Measurements from ENCODE around the gene FYB2. TPM values are rescaled to one million over a fixed set of nuclear protein-coding genes. Genes with fewer than 3 reads are reported as not detected.
"Not testable (repeated sequence)": the region's sequence is repeated elsewhere in the genome, so short reads cannot be mapped to it uniquely, and the experiment has no call there.

Gene FYB2
- polyA plus RNA-seq, 10 donors = 0.11 to 0.59 (median 0.23) TPM; not detected in 5

- no peak for DNase-seq
Measured at GRCh38 chr1:56797065-56797685, 22.0 kb downstream of the FYB2 start.

DNA sequence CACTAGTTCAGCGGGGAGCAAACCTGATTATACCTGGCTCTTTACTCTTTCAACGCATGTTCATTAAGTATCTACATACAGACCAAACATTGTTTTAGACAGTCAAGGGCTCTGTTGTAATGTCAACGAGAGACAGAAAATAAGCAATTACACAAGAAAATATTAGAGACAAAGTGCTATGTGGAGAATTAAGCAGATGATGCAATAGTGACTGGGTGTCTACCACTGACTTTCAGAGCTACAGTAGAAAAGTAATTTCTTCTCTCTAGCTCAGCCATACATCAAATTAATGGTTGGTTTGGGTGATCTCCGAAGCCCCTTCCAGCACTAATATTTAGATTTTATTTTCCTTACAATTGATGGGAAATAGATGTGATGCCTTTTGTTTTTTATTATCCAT lies 23.3 kb downstream of the FYB2 start:
- DNase-seq = no peak

DNA sequence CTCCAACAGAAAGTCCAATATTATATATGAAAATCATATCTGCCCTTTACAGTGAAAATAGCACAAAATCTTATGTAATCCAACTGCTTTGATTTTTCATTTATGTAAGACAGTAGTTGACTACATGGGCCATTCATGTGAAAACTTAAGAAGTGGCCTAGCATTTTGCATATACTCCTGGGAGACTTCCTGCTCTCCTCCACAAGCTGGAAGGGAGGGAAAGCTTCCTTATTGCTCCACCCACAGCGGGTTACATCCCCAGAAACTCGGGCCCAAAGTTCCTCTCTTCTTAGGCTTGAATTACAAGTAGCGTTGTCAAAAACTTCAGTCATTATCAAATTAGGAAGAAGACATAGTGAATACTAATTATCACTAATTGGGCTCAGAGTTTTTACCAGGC lies 29.2 kb downstream of the FYB2 start:
- no peak for DNase-seq

DNA sequence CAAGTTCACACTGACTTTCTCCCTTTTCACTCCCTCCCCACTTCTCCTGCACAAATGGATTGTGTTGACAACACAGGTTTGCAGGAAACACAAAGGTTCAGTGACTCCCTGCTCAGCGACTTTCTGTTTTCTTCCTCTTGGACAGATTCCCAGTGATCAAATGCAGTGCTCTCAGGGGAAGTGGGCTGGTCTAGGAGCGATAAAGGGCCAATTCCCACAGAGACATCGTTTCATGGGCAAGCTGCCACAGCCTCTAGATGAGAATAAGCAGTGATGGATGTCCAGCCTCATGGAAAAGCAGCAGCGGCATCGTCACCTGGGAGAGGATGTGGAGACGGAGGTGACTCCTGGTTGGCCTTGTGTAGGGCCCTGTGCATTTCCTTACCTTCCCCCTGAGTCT lies 30.6 kb downstream of the FYB2 start:
- DNase-seq = peak in 1 of 3 donors; percentile 25

- DNase-seq = no peak
Measured at GRCh38 chr1:56788102-56788501, 31.1 kb downstream of the FYB2 start.

- no peak for DNase-seq
Measured at GRCh38 chr1:56787330-56787729, 31.9 kb downstream of the FYB2 start.

DNA sequence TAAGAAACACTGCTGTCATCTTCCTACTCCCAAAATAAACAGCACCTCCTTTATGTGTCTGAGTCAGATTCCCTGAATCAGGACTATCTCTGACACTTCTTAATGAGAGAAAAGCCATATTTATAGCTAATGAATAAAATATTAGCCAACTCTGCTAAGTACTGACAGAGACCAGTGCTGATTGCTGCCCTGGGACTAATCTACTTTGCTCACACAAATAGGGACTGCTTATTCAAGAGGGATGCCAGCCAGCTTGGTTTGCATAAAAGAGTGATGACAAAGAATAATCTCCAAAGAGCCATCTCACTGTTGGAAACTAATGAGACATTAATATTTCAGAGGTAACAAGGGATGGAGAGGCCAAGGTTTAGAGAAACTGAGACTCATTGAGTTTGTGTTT lies 36.4 kb downstream of the FYB2 start:
- no peak for DNase-seq

DNA sequence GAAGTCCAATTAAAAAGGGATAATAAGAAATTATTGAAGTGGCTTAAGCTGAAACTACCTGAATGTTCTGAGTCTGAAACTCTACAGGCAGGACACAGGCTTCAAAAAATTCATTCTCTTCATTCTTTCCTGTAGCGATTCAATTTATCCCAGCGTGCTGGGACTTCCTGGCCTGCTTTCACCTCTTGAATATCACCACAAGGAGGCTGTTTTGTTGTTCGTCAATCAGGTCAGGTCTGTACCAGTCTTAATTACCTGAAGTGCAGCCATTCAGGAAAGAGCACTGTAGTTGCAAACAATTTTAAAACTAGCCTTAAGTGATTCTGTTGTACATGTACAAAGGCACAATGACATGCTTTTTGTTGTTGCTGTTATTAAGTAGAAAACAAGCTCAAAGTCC lies 38.4 kb downstream of the FYB2 start:
- DNase-seq = no peak

DNA sequence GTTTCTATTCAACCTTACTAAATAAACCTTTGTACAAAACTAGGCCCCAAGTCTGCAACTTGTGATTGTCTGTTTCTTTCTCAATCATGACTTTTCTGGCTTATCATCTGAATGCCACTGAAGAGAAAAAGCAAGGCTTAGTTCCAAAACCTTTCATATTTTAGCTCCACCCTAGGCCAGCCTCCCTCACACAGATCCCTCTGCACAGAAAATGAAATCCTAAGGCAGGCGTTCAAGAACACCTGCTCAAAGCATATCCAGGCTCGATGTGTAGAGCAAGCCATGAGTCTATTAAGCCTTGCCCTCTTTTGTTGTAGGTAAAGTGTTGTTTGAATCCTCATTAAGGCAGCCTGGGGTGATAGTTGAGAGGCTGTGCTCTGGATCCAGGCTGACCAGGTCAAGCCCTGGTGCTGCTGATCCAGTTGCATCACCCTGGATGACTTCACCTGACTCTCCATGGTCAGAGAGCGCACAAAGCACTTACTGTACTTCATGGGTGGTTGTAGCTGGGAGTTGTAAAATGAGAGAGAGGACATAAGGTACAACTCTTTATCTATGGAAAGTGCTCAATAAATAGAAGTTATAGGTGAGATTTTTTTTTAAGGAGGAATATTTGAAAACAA lies 39.0 kb downstream of the FYB2 start:
- no peak for DNase-seq

GRCh38 chr1:56777972-56778371 lies 41.2 kb downstream of the FYB2 start:
- no peak for DNase-seq

GRCh38 chr1:56774732-56775131 lies 44.5 kb downstream of the FYB2 start:
- DNase-seq = not testable (repeated sequence)

DNA sequence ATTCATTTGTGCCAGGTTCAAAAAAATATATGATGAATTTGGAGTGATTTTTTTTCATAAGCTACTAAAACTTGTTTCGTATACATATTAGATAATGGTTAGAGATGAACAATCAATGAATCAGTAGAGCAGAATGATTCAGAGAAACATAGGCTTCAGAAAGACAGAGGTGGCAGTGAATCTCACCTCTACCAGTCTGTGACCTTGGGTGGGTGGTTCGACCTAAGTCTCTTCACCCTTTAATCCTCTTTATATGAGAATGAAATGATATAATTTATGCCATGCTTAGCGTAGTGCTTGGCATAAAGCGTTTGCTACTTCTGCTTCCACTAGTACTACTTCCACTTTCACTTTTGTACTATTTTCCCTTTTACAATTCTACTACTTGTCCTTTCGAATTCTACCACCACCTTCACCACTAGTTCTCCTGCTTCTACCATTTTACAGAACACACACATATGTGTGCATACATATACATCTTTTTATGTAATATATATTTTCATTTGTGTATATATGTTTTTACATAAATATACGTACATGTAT lies 45.1 kb downstream of the FYB2 start:
- no peak for DNase-seq

DNA sequence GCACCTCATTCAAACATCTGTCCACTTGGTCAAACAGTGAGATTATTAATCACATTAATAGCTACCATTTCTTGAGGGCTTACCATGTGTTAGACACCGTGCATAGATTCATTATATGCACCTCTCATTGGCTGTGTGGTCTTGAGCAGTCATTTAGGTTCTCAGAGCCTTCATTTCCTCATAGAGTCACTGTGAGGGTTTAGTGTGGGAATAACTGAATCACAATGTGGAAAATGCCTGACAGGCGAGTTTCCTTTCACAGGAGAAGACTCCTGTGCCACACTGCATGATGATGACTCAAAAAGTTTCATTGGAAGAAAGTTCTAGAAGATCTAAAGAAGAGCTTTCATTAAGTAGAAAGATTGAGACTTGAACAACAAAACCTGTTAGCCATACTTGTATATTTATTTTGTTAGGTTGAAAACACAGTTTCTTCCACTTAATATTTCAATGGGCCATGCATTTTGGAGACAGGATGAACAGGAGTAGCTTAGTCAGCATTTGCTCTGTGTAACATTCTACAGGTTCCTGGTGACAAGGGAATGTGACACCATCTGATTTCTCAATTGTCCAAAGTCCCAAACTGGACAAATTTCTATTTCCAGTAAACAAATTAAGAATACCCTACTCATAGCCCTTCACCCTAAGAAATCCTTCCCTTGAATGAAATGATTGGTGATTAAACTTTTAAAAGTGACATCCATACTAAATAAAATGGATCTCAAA lies 45.7 kb downstream of the FYB2 start:
- DNase-seq = no peak

- no peak for DNase-seq
Measured at GRCh38 chr1:56771717-56772116, 47.5 kb downstream of the FYB2 start.

DNA sequence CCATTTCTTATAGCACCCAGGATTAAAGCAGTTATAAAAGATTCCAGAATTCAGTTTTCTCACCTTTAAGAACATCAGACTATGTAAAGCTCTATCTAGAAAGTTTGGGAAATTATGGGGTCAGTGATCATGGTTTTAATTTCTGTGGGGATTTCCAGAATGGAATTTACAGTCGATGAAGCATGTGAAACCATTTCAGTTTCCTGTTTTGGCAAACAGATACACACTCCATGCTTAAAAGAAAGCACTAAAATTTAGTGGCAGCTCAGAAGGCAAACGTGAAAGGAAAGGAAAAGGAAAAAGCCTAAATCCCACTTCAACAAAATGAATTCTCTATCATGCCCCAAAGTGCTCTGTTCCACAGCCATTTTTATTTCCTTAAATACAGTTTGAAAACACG lies 60.4 kb downstream of the FYB2 start:
- DNase-seq = no peak

DNA sequence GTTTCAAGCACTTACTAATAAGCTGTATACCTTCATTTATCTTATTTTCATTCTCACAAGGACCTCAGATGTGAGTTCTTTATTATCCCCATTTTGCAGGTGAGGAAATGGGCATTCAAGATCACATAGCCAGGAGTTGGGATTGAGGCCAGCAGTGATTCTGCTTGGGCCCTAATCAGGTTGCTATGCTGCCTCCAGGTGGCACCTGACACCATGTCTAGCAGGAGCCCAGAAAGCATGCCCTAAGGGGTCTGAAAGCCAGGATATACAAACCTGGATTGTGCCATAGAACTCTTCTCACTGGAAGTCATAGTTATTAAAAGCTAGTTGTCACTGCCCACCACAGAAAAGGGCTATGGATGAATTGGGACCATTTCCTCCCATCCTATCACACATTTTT lies 61.1 kb downstream of the FYB2 start:
- no peak for DNase-seq

DNA sequence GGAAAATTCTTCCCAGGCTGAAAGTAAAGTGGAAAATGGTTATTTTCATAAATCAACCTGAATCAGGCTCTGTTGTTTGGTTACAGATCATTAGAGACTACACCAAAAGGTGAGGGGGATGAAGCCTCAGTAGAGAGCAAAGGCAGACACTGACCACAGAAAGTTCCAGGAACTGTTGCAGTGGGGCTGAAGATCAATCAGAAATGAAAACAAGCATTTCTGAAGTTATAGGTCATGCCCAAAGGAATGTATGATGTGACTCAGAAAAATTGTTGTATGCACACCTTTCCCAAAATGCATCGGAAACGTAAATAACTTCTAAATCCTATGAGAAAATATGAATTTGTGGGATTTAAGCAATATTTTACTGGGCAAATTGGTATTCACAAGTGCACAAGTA lies 63.3 kb downstream of the FYB2 start:
- DNase-seq = no peak

GRCh38 chr1:56754708-56755479 lies 64.3 kb downstream of the FYB2 start:
- no peak for DNase-seq

DNA sequence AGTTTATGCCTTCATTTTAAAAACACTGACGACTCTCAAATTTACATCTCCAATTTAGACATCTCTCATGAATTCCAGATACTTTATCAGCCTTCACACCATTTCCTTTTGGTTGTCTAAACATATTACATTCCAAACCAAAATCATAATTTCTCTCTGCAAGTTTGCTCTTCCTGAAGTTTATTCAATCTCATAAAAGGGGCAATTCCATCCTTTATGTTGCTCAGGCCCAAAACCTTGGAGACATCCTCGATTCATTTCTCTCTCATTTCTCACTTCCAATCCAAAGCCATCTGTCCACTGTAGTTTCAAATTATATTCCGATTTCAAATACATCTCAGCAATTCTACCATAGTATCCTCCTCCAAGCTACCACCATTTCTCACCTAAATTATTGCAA lies 74.0 kb downstream of the FYB2 start:
- DNase-seq = no peak

- DNase-seq = no peak
Measured at GRCh38 chr1:56728964-56729363, 90.2 kb downstream of the FYB2 start.

GRCh38 chr1:56726706-56727105 lies 92.5 kb downstream of the FYB2 start:
- DNase-seq = no peak

- DNase-seq = no peak
Measured at GRCh38 chr1:56719171-56719570, 100.0 kb downstream of the FYB2 start.

Data from muscle of back (tissue), 11 donors.